Measurements from ENCODE around the gene TRPC1. TPM values are rescaled to one million over a fixed set of nuclear protein-coding genes. Genes with fewer than 3 reads are reported as not detected.
"Not testable (repeated sequence)": the region's sequence is repeated elsewhere in the genome, so short reads cannot be mapped to it uniquely, and the experiment has no call there.

Gene TRPC1
- total RNA-seq, 1 donor from 2014 or later = 23.2 TPM

DNA sequence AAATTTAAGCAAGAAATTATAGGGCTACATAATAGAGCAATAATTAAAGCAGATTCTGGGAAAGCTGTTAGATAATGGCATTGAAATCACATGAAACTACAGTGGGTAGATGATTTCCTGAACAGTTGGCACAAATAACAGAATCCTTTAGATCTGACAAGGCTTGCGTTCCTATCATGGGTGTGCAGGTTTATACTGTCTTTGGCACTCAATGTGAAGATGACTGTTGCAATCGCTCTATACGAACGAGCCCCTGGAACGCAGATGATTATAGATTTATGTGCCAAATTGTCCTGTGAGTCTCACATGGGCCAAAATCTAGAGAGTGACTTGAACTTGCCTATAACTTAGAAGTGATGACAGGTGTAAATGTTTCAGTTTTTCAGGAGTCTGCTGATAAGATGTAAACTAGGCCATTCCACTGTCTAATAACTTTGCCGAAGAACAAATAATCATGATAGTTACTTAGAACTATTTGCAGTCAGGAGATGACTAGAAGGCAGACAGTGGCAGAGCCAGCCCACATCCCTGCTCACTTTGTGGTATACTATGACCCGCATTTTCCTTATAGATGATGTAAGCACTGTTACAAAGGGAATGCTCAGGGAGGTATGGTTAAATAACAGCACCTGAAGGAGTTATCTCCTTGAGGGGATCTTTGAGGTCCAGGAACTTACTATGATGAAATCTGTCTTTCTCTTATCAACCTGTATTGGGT, 30.5 kb upstream of the TRPC1 start:
- no peaks in the 10 kb centered on the region for H3K36me3 Mint-ChIP-seq (ENCODE audit: unreplicated experiment)
- no peak overlapping the region for H3K4me3 Mint-ChIP-seq (ENCODE audit: unreplicated experiment)
- no peaks in the 10 kb centered on the region for H3K4me1 Mint-ChIP-seq (ENCODE audit: low read depth, unreplicated experiment)
- TF ChIP-seq, protein P1, sequence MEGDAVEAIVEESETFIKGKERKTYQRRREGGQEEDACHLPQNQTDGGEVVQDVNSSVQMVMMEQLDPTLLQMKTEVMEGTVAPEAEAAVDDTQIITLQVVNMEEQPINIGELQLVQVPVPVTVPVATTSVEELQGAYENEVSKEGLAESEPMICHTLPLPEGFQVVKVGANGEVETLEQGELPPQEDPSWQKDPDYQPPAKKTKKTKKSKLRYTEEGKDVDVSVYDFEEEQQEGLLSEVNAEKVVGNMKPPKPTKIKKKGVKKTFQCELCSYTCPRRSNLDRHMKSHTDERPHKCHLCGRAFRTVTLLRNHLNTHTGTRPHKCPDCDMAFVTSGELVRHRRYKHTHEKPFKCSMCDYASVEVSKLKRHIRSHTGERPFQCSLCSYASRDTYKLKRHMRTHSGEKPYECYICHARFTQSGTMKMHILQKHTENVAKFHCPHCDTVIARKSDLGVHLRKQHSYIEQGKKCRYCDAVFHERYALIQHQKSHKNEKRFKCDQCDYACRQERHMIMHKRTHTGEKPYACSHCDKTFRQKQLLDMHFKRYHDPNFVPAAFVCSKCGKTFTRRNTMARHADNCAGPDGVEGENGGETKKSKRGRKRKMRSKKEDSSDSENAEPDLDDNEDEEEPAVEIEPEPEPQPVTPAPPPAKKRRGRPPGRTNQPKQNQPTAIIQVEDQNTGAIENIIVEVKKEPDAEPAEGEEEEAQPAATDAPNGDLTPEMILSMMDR (IDR thresholded peaks at IDR 0.05; ENCODE audit: partially characterized antibody, unreplicated experiment) = no peak
- H3K9me3 Mint-ChIP-seq (ENCODE audit: unreplicated experiment) = no peaks in the 10 kb centered on the region
- H3K27me3 Mint-ChIP-seq (ENCODE audit: unreplicated experiment) = no peaks in the 10 kb centered on the region
- no peak for DNase-seq
- no peak overlapping the region for H3K27ac Mint-ChIP-seq (ENCODE audit: unreplicated experiment)

DNA sequence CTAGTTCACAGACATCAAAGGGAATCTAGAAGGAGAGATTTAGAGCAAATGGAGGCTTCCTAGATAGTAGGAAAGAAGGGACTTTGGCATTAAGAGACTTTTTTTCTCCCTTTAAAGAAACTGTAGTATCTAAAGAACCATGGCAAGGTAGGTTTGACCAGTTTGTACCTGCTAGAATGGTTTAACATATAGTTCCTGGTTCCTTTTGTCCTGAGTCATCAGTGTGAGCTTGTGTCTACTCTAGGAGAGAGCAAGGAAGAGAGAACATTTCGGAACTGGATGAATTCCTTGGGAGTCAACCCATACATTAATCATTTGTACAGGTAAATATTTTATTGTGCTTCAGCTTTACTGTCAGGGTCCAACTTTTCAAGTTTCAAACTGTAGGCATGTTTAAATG, 29.6 kb upstream of the TRPC1 start:
- no peaks in the 10 kb centered on the region for H3K36me3 Mint-ChIP-seq (ENCODE audit: unreplicated experiment)
- H3K27ac Mint-ChIP-seq (ENCODE audit: unreplicated experiment) = no peak overlapping the region
- no peaks in the 10 kb centered on the region for H3K4me1 Mint-ChIP-seq (ENCODE audit: low read depth, unreplicated experiment)
- H3K4me3 Mint-ChIP-seq (ENCODE audit: unreplicated experiment) = no peak overlapping the region
- H3K9me3 Mint-ChIP-seq (ENCODE audit: unreplicated experiment) = no peaks in the 10 kb centered on the region
- no peak for DNase-seq
- H3K27me3 Mint-ChIP-seq (ENCODE audit: unreplicated experiment) = no peaks in the 10 kb centered on the region
- TF ChIP-seq, protein P1 (IDR thresholded peaks at IDR 0.05; ENCODE audit: partially characterized antibody, unreplicated experiment) = no peak

DNA sequence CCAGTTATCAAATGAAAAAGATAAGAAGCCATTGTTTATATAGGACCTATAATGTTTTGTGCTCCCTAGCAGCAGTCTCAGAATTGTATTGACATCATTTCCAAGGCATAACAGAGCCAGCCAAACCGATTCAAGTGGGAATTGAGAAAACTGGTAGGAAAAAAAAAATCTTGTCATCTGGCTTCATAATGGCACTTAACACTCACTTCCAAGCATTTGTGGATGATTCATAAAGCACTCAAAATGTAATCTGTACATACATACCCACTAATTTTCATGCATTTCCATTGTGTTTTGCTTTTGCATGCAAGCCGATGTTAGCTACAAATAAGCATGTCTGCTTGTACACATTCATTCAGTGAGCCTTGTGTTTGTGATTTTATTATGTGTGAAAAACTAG, 18.6 kb upstream of the TRPC1 start:
- Mint-ChIP-seq H3K9me3 (ENCODE audit: unreplicated experiment) (no peaks in the 10 kb centered on the region), H3K27me3 (ENCODE audit: unreplicated experiment) (no peaks in the 10 kb centered on the region), H3K27ac (ENCODE audit: unreplicated experiment) (no peak overlapping the region), H3K4me3 (ENCODE audit: unreplicated experiment) (no peak overlapping the region), H3K4me1 (ENCODE audit: low read depth, unreplicated experiment) (no peaks in the 10 kb centered on the region), H3K36me3 (ENCODE audit: unreplicated experiment) (peaks cover 5% of the 10 kb centered on the region)
- TF ChIP-seq, protein P1 (IDR thresholded peaks at IDR 0.05; ENCODE audit: partially characterized antibody, unreplicated experiment) = no peak
- no peak for DNase-seq

DNA sequence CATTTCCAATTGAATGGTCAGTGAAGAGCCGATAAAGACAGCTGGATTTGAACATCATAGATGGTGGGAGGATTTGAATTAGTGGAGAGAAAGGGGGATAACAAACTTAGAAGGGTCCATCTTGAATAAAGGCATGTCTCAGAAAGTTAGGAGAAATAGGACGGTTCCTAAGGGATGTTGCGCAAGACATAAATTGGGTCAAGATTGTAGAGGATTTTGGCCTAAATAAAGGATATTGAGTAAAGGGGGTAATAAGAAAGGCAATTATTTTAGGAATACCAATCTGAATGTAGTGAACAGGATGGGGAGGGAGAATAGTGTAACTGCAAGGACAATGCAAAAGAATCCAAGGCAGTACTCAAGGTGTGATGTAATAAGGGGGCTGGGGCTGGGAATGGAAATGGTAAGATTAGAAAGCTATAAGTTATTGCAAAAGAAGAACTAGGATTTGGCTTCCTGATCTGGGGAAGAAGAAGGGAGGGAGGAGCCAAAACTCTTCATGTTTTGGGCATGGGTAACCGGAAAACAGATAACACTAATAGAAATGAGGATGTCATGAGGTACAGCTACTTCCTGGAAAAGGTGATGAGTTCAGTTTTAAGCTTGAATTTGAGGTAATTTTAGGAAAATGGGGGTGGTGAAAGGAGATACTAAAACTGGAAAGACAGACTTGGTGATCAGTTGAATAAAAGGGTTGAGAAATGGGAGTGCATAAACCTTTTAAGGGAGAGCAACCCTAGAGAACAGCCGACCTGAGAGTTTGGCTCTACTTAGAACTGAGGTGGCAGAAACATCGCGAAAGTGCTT, 17.3 kb upstream of the TRPC1 start:
- Mint-ChIP-seq H3K36me3 (ENCODE audit: unreplicated experiment) (no peaks in the 10 kb centered on the region), H3K27ac (ENCODE audit: unreplicated experiment) (no peak overlapping the region), H3K4me3 (ENCODE audit: unreplicated experiment) (no peak overlapping the region), H3K27me3 (ENCODE audit: unreplicated experiment) (no peaks in the 10 kb centered on the region), H3K4me1 (ENCODE audit: low read depth, unreplicated experiment) (no peaks in the 10 kb centered on the region), H3K9me3 (ENCODE audit: unreplicated experiment) (no peaks in the 10 kb centered on the region)
- TF ChIP-seq, protein P1 (IDR thresholded peaks at IDR 0.05; ENCODE audit: partially characterized antibody, unreplicated experiment) = no peak
- DNase-seq = no peak

DNA sequence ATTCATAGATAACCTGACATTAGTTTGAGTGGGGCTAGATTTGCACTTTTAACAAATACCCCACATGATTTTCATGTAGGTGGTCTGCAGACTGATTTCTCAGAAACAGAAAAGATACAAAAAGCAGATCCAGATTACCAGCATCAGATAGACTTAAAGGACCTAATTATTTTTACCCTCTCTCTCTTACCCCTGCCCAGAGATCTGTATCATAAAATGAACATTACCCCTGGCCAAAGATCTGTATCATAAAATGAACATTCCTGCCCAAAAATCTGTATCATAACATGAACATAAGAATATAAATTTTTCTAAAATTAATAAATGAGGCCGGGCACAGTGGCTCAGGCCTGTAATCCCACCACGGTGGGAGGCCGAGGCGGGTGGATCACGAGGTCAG, 14.6 kb upstream of the TRPC1 start:
- no peaks in the 10 kb centered on the region for H3K27me3 Mint-ChIP-seq (ENCODE audit: unreplicated experiment)
- no peaks in the 10 kb centered on the region for H3K36me3 Mint-ChIP-seq (ENCODE audit: unreplicated experiment)
- TF ChIP-seq, protein P1 (IDR thresholded peaks at IDR 0.05; ENCODE audit: partially characterized antibody, unreplicated experiment) = no peak
- DNase-seq = no peak
- H3K9me3 Mint-ChIP-seq (ENCODE audit: unreplicated experiment) = no peaks in the 10 kb centered on the region
- H3K4me1 Mint-ChIP-seq (ENCODE audit: low read depth, unreplicated experiment) = no peaks in the 10 kb centered on the region
- H3K4me3 Mint-ChIP-seq (ENCODE audit: unreplicated experiment) = no peak overlapping the region
- H3K27ac Mint-ChIP-seq (ENCODE audit: unreplicated experiment) = no peak overlapping the region

DNA sequence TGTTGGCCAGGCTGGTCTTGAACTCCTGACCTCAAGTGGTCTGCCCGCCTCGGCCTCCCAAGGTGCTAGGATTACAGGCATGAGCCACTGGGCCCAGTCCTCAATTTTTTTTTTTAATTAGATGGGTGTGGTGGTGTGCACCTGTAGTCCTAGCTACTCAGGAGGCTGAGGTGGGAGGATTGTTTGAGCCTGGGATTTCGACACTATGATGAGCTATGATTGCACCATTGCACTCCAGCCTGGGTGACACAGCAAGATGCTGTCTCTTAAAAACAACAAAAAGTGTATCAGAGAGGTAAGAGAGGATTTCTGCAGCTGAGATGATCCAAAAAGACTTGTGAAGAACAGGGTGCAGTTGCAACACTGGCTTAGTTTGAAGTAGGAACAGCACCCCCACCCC, 9.0 kb upstream of the TRPC1 start:
- not testable (repeated sequence) for H3K9me3 Mint-ChIP-seq (ENCODE audit: unreplicated experiment); H3K4me3 Mint-ChIP-seq (ENCODE audit: unreplicated experiment); H3K4me1 Mint-ChIP-seq (ENCODE audit: low read depth, unreplicated experiment); H3K27ac Mint-ChIP-seq (ENCODE audit: unreplicated experiment); DNase-seq; H3K27me3 Mint-ChIP-seq (ENCODE audit: unreplicated experiment); H3K36me3 Mint-ChIP-seq (ENCODE audit: unreplicated experiment)

All from glutamatergic neuron (in vitro differentiated cells).